Activated T-helper 2 cell treated with anti-CD3 and anti-CD28 coated beads, Interferon-gamma antibody, Interleukin-2, Interleukin-4, amounts not matched to agents 10 μg/mL and 5 μg/mL and 100 μg/mL, durations not matched to agents 14 hours and 24 hours and 36 hours (primary cell): Measurements from ENCODE around the gene PIP4K2B. TPM values are rescaled to one million over a fixed set of nuclear protein-coding genes. Genes with fewer than 3 reads are reported as not detected.
"Not testable (repeated sequence)": the region's sequence is repeated elsewhere in the genome, so short reads cannot be mapped to it uniquely, and the experiment has no call there.

Experiments used
- DNase-seq: peaks from one replicate; pipeline ENCODE4 v3.0.0; 2021; ENCODE audit warnings: low spot score
- H3K27ac Mint-ChIP-seq: one replicate; pipeline ENCODE4 v1.8.0; 2021; ENCODE audit warnings: mixed read lengths
- H3K27me3 Mint-ChIP-seq: one replicate; pipeline ENCODE4 v1.8.0; 2021; ENCODE audit warnings: low read depth, mixed read lengths
- H3K36me3 Mint-ChIP-seq: one replicate; pipeline ENCODE4 v1.8.0; 2021; ENCODE audit warnings: low read depth, mixed read lengths
- H3K4me1 Mint-ChIP-seq: one replicate; pipeline ENCODE4 v1.8.0; 2021; ENCODE audit warnings: low read depth, mixed read lengths
- H3K4me3 Mint-ChIP-seq: one replicate; pipeline ENCODE4 v1.8.0; 2021; ENCODE audit warnings: low read depth, mild to moderate bottlenecking, moderate library complexity, mixed read lengths
- H3K9me3 Mint-ChIP-seq: one replicate; pipeline ENCODE4 v1.8.0; 2021; ENCODE audit warnings: mixed read lengths
- intact Hi-C: fragments of 100-400 bp; cut with micrococcal nuclease; formaldehyde crosslinking; loops from one replicate; pipeline ENCODE4 v1.15.1; 2023
- total RNA-seq: library from RNA; stranded (reverse); gene quantifications from 2 replicates; pipeline ENCODE4 v1.2.3, GENCODE V29; 2022

The PIP4K2B gene
- total RNA-seq, 1 donor from 2014 or later = 35.3 TPM

- Mint-ChIP-seq H3K4me1 (peaks cover 57% of the 10 kb centered on the region), H3K36me3 (peaks cover 42% of the 10 kb centered on the region), H3K9me3 (no peaks in the 10 kb centered on the region), H3K27ac (peak overlapping the region; percentile 97), H3K27me3 (no peaks in the 10 kb centered on the region), H3K4me3 (peak overlapping the region; percentile 78)
- peak; percentile 68 for DNase-seq
- intact Hi-C loops = loop anchor here (1.0 to 10.0 kb wide), 3 partner anchors 27 to 1324 kb away; partner anchors contain the start of genes ACACA and TADA2A
These were observed 71.0 kb downstream of the PIP4K2B start for GRCh38 chr17:38728290-38728831.

- DNase-seq = peak; percentile 39
- no peaks in the 10 kb centered on the region for H3K27me3 Mint-ChIP-seq
These were observed 71.6 kb downstream of the PIP4K2B start for GRCh38 chr17:38727736-38728135.

GRCh38 chr17:38726145-38726544, 73.2 kb downstream of the PIP4K2B start:
- not testable (repeated sequence) for H3K9me3 Mint-ChIP-seq, H3K4me3 Mint-ChIP-seq, DNase-seq, H3K27me3 Mint-ChIP-seq
- peaks cover 42% of the 10 kb centered on the region for H3K4me1 Mint-ChIP-seq
- intact Hi-C loops = loop anchor here (10.0 kb wide), 1 partner anchor 1321 kb away; the partner anchor contains the start of genes ACACA and TADA2A
- H3K36me3 Mint-ChIP-seq = peaks cover 44% of the 10 kb centered on the region
- H3K27ac Mint-ChIP-seq = peak overlapping the region; percentile 12

More at GRCh38 chr17:38727736-38728135, 71.6 kb downstream of the PIP4K2B start:
- peak overlapping the region; percentile 97 for H3K27ac Mint-ChIP-seq
- H3K36me3 Mint-ChIP-seq = peaks cover 47% of the 10 kb centered on the region
- H3K4me1 Mint-ChIP-seq = peaks cover 52% of the 10 kb centered on the region
- intact Hi-C loops = loop anchor here (1.0 to 10.0 kb wide), 3 partner anchors 26 to 1323 kb away; partner anchors contain the start of genes ACACA and TADA2A
- H3K4me3 Mint-ChIP-seq = peak overlapping the region; percentile 78
- no peaks in the 10 kb centered on the region for H3K9me3 Mint-ChIP-seq

- Mint-ChIP-seq H3K4me1 (peaks cover 37% of the 10 kb centered on the region), H3K27ac (no peak overlapping the region), H3K27me3 (no peaks in the 10 kb centered on the region), H3K36me3 (peaks cover 53% of the 10 kb centered on the region), H3K4me3 (no peak overlapping the region), H3K9me3 (no peaks in the 10 kb centered on the region)
- no peak for DNase-seq
- intact Hi-C loops = loop anchor here (10.0 kb wide), 1 partner anchor 1320 kb away; the partner anchor contains the start of genes ACACA and TADA2A
These were observed 74.3 kb downstream of the PIP4K2B start for GRCh38 chr17:38725066-38725465.

- no peak for DNase-seq
- intact Hi-C loops = loop anchor here (10.0 kb wide), 1 partner anchor 1320 kb away; the partner anchor contains the start of genes ACACA and TADA2A
- no peak overlapping the region for H3K4me3 Mint-ChIP-seq
- peaks cover 56% of the 10 kb centered on the region for H3K36me3 Mint-ChIP-seq
- H3K27me3 Mint-ChIP-seq = no peaks in the 10 kb centered on the region
- no peak overlapping the region for H3K27ac Mint-ChIP-seq
- peaks cover 37% of the 10 kb centered on the region for H3K4me1 Mint-ChIP-seq
- H3K9me3 Mint-ChIP-seq = no peaks in the 10 kb centered on the region
These were observed 74.9 kb downstream of the PIP4K2B start for GRCh38 chr17:38724337-38724988.

GRCh38 chr17:38721802-38722201, 77.6 kb downstream of the PIP4K2B start:
- DNase-seq = no peak
- Mint-ChIP-seq H3K4me1 (peaks cover 13% of the 10 kb centered on the region), H3K27ac (no peak overlapping the region), H3K36me3 (peaks cover 65% of the 10 kb centered on the region), H3K4me3 (no peak overlapping the region), H3K9me3 (no peaks in the 10 kb centered on the region), H3K27me3 (no peaks in the 10 kb centered on the region)
- intact Hi-C loops = loop anchor here (10.0 kb wide), 1 partner anchor 1317 kb away; the partner anchor contains the start of genes ACACA and TADA2A

GRCh38 chr17:38720941-38721340, 78.4 kb downstream of the PIP4K2B start:
- peaks cover 68% of the 10 kb centered on the region for H3K36me3 Mint-ChIP-seq
- H3K4me3 Mint-ChIP-seq = no peak overlapping the region
- H3K9me3 Mint-ChIP-seq = no peaks in the 10 kb centered on the region
- peaks cover 8% of the 10 kb centered on the region for H3K4me1 Mint-ChIP-seq
- intact Hi-C loops = loop anchor here (10.0 kb wide), 1 partner anchor 1316 kb away; the partner anchor contains the start of genes ACACA and TADA2A
- peak overlapping the region; percentile 47 for H3K27ac Mint-ChIP-seq
- no peak for DNase-seq
- no peaks in the 10 kb centered on the region for H3K27me3 Mint-ChIP-seq

- Mint-ChIP-seq H3K4me1 (peaks cover 14% of the 10 kb centered on the region), H3K27ac (no peak overlapping the region), H3K27me3 (no peaks in the 10 kb centered on the region), H3K9me3 (no peaks in the 10 kb centered on the region), H3K36me3 (peaks cover 72% of the 10 kb centered on the region), H3K4me3 (no peak overlapping the region)
- DNase-seq = no peak
- intact Hi-C loops = loop anchor here (10.0 kb wide), 1 partner anchor 1315 kb away; the partner anchor contains the start of genes ACACA and TADA2A
These were observed 79.3 kb downstream of the PIP4K2B start for GRCh38 chr17:38719943-38720641.

GRCh38 chr17:38719289-38719942, 79.9 kb downstream of the PIP4K2B start:
- Mint-ChIP-seq H3K4me3 (no peak overlapping the region), H3K4me1 (peaks cover 19% of the 10 kb centered on the region), H3K27ac (no peak overlapping the region), H3K9me3 (no peaks in the 10 kb centered on the region), H3K27me3 (no peaks in the 10 kb centered on the region), H3K36me3 (peaks cover 74% of the 10 kb centered on the region)
- intact Hi-C loops = no loop called here
- DNase-seq = no peak

- H3K4me3 Mint-ChIP-seq = no peak overlapping the region
- no peaks in the 10 kb centered on the region for H3K27me3 Mint-ChIP-seq
- no peaks in the 10 kb centered on the region for H3K9me3 Mint-ChIP-seq
- peaks cover 21% of the 10 kb centered on the region for H3K4me1 Mint-ChIP-seq
- intact Hi-C loops = no loop called here
- H3K36me3 Mint-ChIP-seq = peaks cover 77% of the 10 kb centered on the region
- no peak overlapping the region for H3K27ac Mint-ChIP-seq
- DNase-seq = no peak
These were observed 82.1 kb downstream of the PIP4K2B start for GRCh38 chr17:38717139-38717745.

- Mint-ChIP-seq H3K27me3 (no peaks in the 10 kb centered on the region), H3K36me3 (peaks cover 83% of the 10 kb centered on the region), H3K27ac (no peak overlapping the region)
These were observed 82.9 kb downstream of the PIP4K2B start for GRCh38 chr17:38716368-38717005.

More at GRCh38 chr17:38716368-38717005, 82.9 kb downstream of the PIP4K2B start:
- intact Hi-C loops = no loop called here
- no peak for DNase-seq
- Mint-ChIP-seq H3K9me3 (no peaks in the 10 kb centered on the region), H3K4me3 (no peak overlapping the region), H3K4me1 (peaks cover 21% of the 10 kb centered on the region)
